GM18909 (cell line): ENCODE data around the gene RPL15.
"Not testable (repeated sequence)": the region's sequence is repeated elsewhere in the genome, so short reads cannot be mapped to it uniquely, and the experiment has no call there.

Experiments
- ATAC-seq: cut with Tn5 transposase; IDR thresholded peaks from one replicate; pipeline ENCODE4 v1.9.1; 2021; ENCODE audit warnings: mild to moderate bottlenecking; ENCODE audit not compliant: unreplicated experiment, poor library complexity

Gene RPL15

DNA sequence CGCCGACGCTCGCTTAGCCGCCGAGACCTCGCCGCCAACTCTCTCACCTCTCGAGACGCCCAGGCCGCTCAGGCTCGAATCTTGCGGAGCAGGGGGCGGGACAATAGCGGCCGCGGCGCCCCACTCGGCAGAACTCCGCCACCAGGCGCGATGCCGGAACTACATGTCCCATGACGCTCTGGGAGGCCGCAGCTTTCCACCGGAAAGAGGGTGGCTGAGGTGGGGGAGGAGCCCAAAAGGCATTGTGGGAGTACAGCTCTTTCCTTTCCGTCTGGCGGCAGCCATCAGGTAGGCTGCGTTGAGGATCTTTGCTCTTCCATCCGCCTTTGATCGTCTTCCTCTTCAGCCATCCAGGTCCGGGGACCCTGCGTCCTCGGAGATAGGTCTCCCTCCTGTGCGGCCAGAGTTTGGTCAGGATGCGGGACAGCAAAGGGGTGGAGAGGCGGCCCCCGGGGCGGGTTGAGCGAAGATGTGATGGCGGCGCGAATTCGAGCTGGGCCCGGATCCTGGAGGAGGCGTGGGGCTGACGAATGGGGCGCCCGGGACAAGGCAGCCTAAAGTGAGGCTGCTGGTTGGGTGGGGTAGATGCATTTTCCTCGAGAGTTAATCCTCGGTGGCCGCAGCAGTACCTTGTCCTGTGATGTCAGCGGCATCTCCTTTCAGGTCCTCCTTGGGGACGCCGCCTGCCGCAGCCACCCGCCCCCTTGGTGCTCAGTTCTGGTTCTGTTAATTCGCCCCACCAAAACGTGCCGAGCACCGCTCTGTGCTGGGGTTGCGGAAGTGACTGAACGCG lies at the start of gene RPL15, which contains the start of gene NKIRAS1:
TSS of gene RPL15 (plus strand) at position 247 of the 793 bp plus-strand sequence. CDS start 728 bp downstream, outside the sequence.
TSS of gene NKIRAS1 (minus strand) at position 105 of the 793 bp plus-strand sequence. CDS start 6,086 bp downstream, outside the sequence.
- peak; percentile 93 for ATAC-seq

DNA sequence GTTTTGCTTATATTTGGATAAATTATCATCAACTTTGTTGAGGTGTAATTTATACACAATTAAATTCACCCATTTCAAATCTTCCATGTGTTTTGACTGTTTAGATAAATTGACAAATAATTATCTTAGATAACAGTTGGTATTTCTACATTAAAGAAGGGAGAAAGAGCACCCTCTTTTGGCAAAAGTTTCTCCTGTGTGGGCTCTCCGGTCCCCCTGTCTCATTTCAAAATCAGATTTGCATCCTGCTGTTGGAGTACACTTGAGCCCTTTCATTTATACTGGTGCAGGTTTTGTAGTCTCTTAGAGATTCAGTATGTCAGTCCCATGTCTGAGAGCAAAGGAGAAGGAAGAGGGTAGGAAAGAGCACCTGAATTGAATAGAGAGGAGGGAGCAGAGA lies 49.5 kb upstream of the RPL15 start:
- no peak for ATAC-seq

DNA sequence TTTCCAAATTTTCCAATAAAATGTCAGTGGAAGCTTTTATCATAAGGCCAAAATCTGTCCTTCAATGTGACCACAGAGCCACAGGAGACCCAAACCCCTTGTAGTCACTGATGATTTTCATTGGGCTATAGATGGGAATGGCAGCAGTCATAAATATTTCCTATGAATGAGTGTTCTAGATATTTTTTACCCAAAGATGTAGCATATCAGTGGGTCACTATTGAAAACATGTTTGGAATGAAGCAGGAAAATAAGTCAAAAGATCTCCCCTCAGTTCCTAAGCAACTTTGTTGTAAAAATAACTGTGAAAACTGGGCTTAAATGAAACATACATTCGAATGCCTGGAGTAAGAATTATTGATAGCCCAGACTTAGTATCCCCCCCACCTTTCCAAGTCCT lies 49.1 kb upstream of the RPL15 start:
- ATAC-seq, result no peak

DNA sequence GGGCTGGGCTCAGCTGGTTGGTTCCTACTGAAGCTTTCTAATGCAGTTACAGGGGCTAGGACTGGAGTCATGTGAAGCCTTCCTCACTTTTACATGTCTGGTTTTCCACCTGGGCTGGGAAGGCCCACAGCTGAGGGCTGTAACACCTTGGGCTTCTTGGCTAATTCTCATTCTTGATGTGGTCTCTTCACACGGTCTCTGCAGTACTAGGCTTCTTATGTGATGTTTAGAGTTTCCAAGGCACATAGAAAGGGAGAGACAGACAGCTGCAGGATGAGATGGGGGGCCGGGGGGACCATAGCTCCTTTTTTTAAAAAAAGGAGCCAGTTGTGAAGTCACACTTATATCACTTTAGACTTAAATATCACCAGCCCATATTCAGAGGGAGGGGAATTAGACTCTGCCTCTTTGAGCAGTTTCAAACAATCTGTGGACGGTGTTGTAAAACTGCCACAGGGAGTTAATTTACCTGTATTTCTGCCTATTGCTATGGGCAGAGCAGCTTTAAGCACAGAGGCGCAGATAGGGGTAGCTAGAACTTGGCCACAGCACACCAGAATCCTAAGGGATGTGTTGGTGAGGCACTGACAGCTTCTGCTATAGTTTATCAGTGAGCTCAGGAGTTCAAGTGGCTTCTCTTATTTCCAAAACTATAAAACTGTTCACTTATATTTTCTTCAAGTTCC lies 46.8 kb upstream of the RPL15 start:
- no peak for ATAC-seq

DNA sequence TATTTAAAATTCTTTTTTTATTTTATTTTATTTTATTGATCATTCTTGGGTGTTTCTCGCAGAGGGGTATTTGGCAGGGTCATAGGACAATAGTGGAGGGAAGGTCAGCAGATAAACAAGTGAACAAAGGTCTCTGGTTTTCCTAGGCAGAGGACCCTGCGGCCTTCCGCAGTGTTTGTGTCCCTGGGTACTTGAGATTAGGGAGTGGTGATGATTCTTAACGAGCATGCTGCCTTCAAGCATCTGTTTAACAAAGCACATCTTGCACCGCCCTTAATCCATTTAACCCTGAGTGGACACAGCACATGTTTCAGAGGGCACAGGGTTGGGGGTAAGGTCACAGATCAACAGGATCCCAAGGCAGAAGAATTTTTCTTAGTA lies 46.3 kb upstream of the RPL15 start:
- not testable (repeated sequence) for ATAC-seq

DNA sequence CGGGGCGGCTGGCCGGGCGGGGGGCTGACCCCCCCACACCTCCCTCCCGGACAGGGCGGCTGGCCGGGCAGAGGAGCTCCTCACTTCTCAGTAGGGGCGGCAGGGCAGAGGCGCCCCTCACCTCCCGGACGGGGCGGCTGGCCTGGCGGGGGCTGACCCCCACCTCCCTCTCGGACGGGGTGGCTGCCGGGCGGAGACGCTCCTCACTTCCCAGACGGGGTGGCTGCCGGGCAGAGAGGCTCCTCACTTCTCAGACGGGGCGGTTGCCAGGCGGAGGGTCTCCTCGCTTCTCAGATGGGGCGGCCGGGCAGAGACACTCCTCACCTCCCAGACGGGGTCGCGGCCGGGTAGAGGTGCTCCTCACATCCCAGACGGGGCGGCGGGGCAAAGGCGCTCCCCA lies 45.6 kb upstream of the RPL15 start:
- ATAC-seq, result not testable (repeated sequence)

DNA sequence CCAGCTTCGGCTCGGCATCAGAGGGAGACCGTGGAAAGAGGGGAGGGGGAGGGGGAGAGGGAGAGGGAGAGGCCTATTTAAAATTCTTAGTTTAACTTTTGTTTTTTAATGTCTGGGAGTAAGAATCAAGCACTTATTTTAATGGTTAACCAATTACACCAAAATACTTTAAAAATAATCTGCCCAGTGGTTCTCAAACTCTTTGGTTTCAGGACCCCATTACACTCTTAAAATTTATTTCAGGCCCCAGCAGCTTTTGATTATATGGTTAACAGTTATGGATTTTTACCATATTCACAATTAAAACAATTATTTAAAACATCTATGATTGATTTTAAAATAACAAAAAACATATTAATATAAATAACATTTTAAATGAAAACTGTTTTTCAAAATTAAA lies 44.6 kb upstream of the RPL15 start:
- no peak for ATAC-seq

DNA sequence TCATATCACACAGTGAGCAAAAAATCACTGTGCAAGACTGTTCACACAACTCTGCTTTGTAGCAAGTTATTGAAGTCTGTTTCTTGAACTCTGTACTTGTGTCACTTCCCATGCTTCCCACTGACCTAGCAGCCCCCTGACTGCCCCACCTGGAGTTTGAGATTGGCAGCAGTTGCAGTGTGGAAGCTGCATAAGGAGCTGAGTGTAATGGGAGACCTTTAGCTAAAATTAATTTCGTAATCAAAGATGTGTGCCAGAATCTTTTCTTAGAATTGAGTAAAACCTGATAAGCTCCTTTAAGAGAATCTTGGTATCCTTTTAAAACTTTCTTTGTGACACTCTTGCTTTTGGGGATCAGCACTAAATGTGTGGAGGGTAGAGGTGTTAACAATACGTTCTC lies 43.0 kb upstream of the RPL15 start:
- no peak for ATAC-seq

DNA sequence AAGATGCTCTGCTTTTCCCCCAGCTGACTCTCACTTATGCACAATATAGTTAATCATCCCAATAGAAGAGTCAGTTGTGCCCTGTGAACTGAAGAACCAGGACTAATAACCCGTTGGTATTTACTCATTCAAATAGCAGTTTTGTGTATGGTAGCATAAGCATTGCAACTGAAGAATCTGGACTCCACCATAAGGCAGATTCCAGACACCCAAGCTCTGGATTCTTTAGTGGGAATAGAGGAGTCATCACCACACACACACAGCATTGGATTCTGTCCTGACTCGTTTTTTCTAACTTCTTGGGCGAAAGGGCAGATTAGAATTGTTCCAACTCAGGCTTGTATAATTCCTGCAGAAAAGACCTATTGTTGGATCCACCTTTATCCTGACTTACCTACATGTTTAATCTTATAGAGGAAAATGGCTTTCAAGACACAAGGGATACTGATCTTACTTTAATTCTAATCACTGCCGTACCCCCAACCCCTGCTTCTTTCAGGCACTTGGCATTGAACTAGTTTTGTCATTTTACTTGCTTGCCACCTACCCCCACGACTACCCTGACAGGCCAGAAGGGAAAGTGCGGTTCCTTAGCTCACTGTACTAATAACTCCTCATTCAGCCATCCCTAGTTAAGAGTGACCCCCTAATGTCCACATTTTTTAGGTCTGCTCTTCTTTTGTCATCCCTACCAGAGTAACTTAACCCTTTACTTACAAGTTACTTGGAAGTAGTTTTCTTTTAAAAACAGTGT lies 42.4 kb upstream of the RPL15 start:
- ATAC-seq, result no peak

DNA sequence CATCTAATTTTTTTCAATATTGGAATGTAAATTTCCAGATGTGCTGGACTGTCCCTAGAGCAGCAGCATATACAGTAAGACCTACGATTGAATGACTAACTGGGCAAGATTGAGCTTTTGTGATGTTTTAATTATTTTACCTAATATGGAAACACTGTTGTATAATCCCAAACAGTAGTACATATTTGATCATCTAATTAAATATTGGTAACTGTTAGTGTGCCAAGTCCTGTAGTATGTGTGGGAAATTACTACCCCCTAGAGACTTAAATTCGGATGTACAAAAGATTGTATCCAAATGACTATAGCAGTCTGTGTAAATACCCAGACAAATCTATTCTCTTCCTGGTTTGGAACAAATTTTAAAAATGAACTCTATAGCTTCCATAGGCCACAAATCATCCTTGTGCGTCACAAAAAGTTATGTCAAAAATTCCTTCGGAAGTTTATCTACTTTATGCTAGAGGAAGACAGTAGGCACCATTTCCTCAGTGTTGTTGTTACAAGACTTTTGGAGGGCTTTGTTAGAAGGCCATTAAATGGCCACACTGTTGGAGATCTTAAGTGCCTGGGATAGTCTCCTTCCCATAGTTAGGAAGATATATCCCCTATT lies 41.7 kb upstream of the RPL15 start:
- no peak for ATAC-seq

DNA sequence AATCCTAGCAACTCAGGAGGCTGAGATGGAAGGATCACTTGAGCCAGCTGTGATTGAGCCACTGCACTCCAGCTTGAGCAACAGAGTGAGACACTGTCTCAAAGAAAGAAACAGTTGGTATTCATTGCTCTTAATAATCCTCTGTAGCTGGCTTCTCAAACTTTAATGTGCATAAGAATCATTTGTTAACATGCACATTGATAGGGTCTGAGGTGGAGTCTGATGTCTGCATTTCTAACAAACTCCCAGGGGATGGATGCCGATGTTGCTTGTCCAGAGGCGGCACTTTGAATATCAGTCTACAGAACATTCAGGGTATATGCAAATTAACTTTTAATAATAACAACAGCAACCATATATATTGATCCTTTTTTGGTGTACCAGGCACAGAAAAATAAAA lies 40.0 kb upstream of the RPL15 start:
- ATAC-seq, result no peak

DNA sequence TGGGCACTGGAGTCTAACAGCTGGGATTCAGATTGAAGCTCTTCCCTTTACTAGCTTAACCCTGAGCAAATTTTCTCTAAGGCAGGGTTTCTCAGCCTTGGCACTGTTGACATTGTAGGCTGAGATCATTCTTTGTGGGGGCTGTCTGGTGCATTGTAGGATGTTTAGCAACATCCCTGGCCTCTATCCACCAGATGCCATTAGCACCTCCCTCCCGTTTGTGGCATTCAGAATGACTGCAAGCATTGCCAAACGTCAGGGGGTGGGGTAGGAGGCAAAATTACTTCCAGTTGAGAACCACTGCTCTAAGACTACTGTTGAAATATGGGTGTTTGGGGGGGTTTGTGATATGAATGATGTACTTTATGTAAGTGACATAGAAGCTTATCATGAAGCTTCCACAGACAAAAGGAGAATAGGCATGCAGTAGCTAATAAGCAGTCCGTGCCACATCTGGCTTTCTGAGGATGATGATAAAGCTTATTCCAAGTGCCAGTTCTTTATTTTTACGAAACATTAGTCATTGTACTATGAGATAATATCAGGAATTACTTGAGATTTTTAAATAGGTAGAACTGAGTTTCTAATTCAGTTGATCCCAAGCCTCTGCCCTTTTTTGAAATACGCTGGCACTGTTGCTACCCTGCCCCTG lies 39.5 kb upstream of the RPL15 start:
- no peak for ATAC-seq

DNA sequence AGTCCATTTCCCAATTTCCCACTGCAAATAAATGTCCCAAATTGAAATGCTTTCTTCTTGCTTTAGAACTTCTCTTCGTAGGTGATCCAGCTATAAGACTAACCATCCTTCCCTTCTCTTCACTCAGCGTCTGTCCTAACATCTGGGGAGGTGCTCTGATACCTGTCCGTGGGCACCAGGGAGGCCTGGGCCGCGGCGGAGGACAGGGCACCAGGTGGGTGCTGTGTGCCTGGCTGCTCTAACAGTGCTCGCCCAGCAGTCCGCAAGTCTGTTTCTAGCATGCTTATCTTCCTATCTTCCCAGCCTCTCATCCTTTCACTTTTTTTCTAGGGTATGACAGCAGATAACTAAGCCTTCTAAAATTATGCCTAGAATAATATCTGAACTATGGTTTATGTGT lies 37.4 kb upstream of the RPL15 start:
- ATAC-seq, result no peak

DNA sequence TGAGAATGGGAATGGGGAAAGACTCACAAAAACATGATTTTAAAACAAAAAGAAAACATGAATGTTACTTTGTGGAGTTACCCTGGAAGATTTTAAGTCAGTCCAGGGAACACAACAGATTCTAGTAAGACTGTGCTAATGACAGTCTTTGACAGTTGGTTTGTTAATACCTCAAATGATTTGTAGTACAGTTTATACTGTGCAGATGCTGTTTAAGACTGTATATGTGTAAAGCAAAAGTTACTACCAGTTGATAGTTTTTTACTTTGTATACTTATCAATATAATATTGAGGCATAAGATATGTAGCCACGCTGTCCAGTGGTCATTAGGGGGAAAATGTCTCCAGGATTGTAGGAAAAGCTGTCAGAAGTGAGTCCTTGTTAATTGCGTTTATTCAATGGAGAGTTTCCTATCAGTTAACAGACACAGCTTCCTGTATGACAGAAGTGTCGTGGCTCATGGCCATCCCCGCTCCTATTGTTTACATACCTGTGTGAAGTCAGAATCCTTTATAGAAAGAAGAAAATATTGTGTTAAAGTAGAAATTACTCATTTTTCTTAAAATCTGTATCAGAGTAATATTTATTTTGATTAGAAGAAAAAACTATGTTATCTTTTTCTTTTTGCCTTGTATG lies 36.1 kb upstream of the RPL15 start:
- no peak for ATAC-seq

DNA sequence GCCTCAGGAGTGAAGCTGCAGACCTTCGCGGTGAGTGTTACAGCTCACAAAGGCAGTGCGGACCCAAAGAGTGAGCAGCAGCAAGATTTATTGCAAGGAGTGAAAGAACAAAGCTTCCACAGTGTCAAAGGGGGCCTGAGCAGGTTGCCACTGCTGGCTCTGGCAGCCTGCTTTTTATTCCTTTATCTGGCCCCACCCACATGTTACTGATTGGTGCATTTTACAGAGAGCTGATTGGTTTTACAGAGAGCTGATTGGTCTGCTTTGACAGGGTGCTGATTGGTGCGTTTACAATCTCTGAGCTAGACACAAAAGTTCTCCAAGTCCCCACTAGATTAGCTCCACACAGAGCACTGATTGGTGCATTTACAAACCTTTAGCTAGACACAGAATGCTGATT lies 34.9 kb upstream of the RPL15 start:
- ATAC-seq, result not testable (repeated sequence)

DNA sequence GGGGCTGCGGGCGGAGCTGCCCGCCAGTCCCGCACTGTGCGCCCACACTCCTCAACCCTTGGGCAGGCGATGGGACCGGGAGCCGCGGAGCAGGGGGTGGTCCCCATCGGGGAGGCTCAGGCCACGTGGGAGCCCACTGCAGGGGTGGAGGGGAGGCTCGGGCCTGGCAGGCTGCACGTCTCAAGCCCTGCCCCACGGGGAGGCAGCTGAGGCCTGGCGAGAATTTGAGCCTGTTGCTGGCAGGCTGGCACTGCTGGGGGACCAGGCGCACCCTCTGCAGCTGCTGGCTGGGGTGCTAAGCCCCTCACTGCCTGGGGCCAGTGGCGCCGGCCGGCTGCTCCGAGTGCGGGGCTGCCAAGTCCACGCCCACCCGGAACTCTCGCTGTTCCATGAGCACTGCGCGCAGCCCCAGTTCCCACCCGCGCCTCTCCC lies 34.4 kb upstream of the RPL15 start:
- ATAC-seq, result no peak

DNA sequence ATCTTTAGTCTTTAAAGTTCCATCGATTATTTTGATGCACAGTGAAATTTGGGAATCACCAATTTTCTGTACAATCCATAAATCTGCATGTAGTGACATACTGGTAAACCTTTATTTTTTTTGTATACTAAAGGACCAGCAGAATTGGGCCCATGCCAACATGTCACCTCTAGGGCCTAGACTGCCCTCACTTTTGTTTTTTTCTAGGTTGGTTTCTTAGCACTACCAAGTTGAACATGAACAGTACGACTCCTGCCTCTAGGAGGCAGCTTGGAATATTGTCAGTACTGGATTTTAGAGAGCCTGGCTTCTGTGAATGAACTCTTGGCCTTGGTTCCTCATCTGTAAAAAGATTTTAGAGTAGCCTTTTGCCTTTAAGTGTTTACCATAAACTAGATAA lies 32.5 kb upstream of the RPL15 start:
- ATAC-seq, result no peak

DNA sequence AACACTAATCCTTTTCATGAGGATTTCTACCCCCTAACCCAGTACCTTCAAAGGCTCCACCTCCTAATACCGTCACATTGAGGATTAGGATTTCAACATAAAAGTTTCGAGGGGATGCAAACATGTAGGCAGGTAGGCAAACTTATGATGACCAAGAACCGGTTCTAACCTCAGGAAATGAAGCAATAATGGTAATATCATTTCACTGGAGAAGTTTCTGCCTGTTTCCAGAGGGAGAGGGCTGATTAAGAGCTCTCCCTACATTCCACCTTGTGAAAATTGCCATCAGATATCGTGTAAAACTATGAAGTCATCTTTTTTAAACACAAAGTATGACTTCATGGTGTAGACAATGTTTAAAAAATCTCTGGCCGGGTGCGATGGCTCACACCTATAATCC lies 31.7 kb upstream of the RPL15 start:
- no peak for ATAC-seq

DNA sequence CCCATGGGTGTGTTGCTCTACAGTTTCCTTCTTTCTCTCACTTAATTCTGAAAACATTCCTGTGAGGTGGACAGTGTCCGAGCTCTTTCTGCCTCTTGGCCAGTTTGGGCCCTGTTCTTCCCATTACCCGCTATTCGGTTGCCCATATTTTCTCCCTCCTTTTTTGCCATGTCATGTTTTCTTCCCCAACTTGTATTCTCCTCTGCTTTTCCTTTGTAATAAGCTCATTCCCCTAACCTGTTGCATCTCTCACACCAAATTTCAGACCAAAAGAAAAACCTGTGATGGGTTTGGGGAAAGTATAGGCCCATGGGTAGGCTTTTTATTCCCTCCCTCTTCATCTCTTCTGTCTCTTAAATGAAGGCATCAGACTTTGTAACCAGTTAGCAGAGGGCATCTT lies 30.6 kb upstream of the RPL15 start:
- no peak for ATAC-seq
